ENCODE data around the gene LYRM1. TPM values are rescaled to one million over a fixed set of nuclear protein-coding genes. Genes with fewer than 3 reads are reported as not detected.

The LYRM1 gene
- total and polyA plus RNA-seq, 2 donors (not counting 1 experiment from before 2014, with no cell fraction given) = 54.9 to 131 TPM

- Histone ChIP-seq H3K4me2 (ENCODE audit: extremely low read depth, insufficient read depth, low read length) (no peak overlapping the region), H3K4me3 (replicated peaks in 1 of 4; ENCODE audit: control extremely low read depth in 1 of 4, insufficient read depth in 1 of 4, low read depth in 3 of 4, low read length in 4 of 4) (no peak overlapping the region), H3K27ac (ENCODE audit: insufficient read depth, low read length) (no peak overlapping the region), H3K9ac (ENCODE audit: insufficient read depth, low read length) (no peak overlapping the region), H4K20me1 (ENCODE audit: control insufficient read depth, extremely low read depth, insufficient read depth, low read length) (no peaks in the 10 kb centered on the region), H2AFZ (ENCODE audit: low read length) (no peak overlapping the region), H3K4me1 (ENCODE audit: control insufficient read depth, extremely low read depth, insufficient read depth, low read length) (peaks cover 9% of the 10 kb centered on the region), H3K9me3 (ENCODE audit: control insufficient read depth, insufficient read depth, low read depth, low read length) (no peaks in the 10 kb centered on the region), H3K79me2 (ENCODE audit: control insufficient read depth, insufficient read depth, low read length) (no peaks in the 10 kb centered on the region), H3K27me3 (ENCODE audit: control insufficient read depth, insufficient read depth, low read length) (no peaks in the 10 kb centered on the region), H3K36me3 (ENCODE audit: control insufficient read depth, insufficient read depth, low read length) (no peaks in the 10 kb centered on the region)
- TF ChIP-seq EZH2 (IDR thresholded peaks at IDR 0.05; ENCODE audit: low read length, missing control alignments) (no peak), CTCF (conservative IDR thresholded peaks at IDR 0.05 in 1 of 2, IDR thresholded peaks at IDR 0.05 in 1 of 2; ENCODE audit: low read depth in 1 of 2, low read length in 2 of 2) (no peak)
- DNase-seq (ENCODE audit: low read depth in 2 of 2) = no peak
Measured at GRCh38 chr16:20920091-20920490, 19.5 kb downstream of the LYRM1 start.

GRCh38 chr16:20920799-20921198 lies 20.2 kb downstream of the LYRM1 start:
- Histone ChIP-seq H3K4me3 (replicated peaks in 1 of 4; ENCODE audit: control extremely low read depth in 1 of 4, insufficient read depth in 1 of 4, low read depth in 3 of 4, low read length in 4 of 4) (no peak overlapping the region), H3K79me2 (ENCODE audit: control insufficient read depth, insufficient read depth, low read length) (no peaks in the 10 kb centered on the region), H3K36me3 (ENCODE audit: control insufficient read depth, insufficient read depth, low read length) (no peaks in the 10 kb centered on the region), H3K27me3 (ENCODE audit: control insufficient read depth, insufficient read depth, low read length) (no peaks in the 10 kb centered on the region), H4K20me1 (ENCODE audit: control insufficient read depth, extremely low read depth, insufficient read depth, low read length) (no peaks in the 10 kb centered on the region), H3K4me2 (ENCODE audit: extremely low read depth, insufficient read depth, low read length) (no peak overlapping the region), H3K27ac (ENCODE audit: insufficient read depth, low read length) (no peak overlapping the region), H3K9me3 (ENCODE audit: control insufficient read depth, insufficient read depth, low read depth, low read length) (no peaks in the 10 kb centered on the region), H3K9ac (ENCODE audit: insufficient read depth, low read length) (no peak overlapping the region), H2AFZ (ENCODE audit: low read length) (no peak overlapping the region), H3K4me1 (ENCODE audit: control insufficient read depth, extremely low read depth, insufficient read depth, low read length) (peaks cover 9% of the 10 kb centered on the region)
- DNase-seq (ENCODE audit: low read depth in 2 of 2) = no peak
- no peak for TF ChIP-seq EZH2 (IDR thresholded peaks at IDR 0.05; ENCODE audit: low read length, missing control alignments)
- TF ChIP-seq CTCF (conservative IDR thresholded peaks at IDR 0.05 in 1 of 2, IDR thresholded peaks at IDR 0.05 in 1 of 2; ENCODE audit: low read depth in 1 of 2, low read length in 2 of 2) = no peak

- no peak overlapping the region for H2AFZ ChIP-seq (ENCODE audit: low read length)
- H3K9me3 ChIP-seq (ENCODE audit: control insufficient read depth, insufficient read depth, low read depth, low read length) = no peaks in the 10 kb centered on the region
- H3K27me3 ChIP-seq (ENCODE audit: control insufficient read depth, insufficient read depth, low read length) = no peaks in the 10 kb centered on the region
- H4K20me1 ChIP-seq (ENCODE audit: control insufficient read depth, extremely low read depth, insufficient read depth, low read length) = no peaks in the 10 kb centered on the region
- H3K4me3 ChIP-seq (replicated peaks in 1 of 4; ENCODE audit: control extremely low read depth in 1 of 4, insufficient read depth in 1 of 4, low read depth in 3 of 4, low read length in 4 of 4) = no peak overlapping the region
- H3K4me1 ChIP-seq (ENCODE audit: control insufficient read depth, extremely low read depth, insufficient read depth, low read length) = peaks cover 3% of the 10 kb centered on the region
- H3K4me2 ChIP-seq (ENCODE audit: extremely low read depth, insufficient read depth, low read length) = no peak overlapping the region
- no peak overlapping the region for H3K9ac ChIP-seq (ENCODE audit: insufficient read depth, low read length)
- no peaks in the 10 kb centered on the region for H3K36me3 ChIP-seq (ENCODE audit: control insufficient read depth, insufficient read depth, low read length)
- TF ChIP-seq CTCF (conservative IDR thresholded peaks at IDR 0.05 in 1 of 2, IDR thresholded peaks at IDR 0.05 in 1 of 2; ENCODE audit: low read depth in 1 of 2, low read length in 2 of 2) (no peak), EZH2 (IDR thresholded peaks at IDR 0.05; ENCODE audit: low read length, missing control alignments) (no peak)
- no peaks in the 10 kb centered on the region for H3K79me2 ChIP-seq (ENCODE audit: control insufficient read depth, insufficient read depth, low read length)
- H3K27ac ChIP-seq (ENCODE audit: insufficient read depth, low read length) = no peak overlapping the region
- DNase-seq (ENCODE audit: low read depth in 2 of 2) = no peak
Measured at GRCh38 chr16:20923876-20924275, 23.3 kb downstream of the LYRM1 start.
